Measurements from ENCODE around the gene EIF4EBP2.

The EIF4EBP2 gene

GRCh38 chr10:70379581-70380176, 24.3 kb upstream of the EIF4EBP2 start:
- DNase-seq, result no peak

- peak; percentile 47 for DNase-seq
Measured at GRCh38 chr10:70380350-70381135, 23.4 kb upstream of the EIF4EBP2 start.

GRCh38 chr10:70381471-70382421, 22.2 kb upstream of the EIF4EBP2 start:
- peak; percentile 90 for DNase-seq

- no peak for DNase-seq
Measured at GRCh38 chr10:70391654-70392053, 12.3 kb upstream of the EIF4EBP2 start.

- DNase-seq, result no peak
Measured at GRCh38 chr10:70396140-70396539, 7.8 kb upstream of the EIF4EBP2 start.

- DNase-seq, result no peak
Measured at GRCh38 chr10:70399177-70399576, 4.8 kb upstream of the EIF4EBP2 start.

- DNase-seq, result no peak
Measured at GRCh38 chr10:70403483-70404035, 386 bp upstream of the EIF4EBP2 start.

- no peak for DNase-seq
Measured at GRCh38 chr10:70404787-70405036, 767 bp downstream of the EIF4EBP2 start.

GRCh38 chr10:70405037-70405824, 1.3 kb downstream of the EIF4EBP2 start:
- no peak for DNase-seq

- DNase-seq, result no peak
Measured at GRCh38 chr10:70409772-70410171, 5.8 kb downstream of the EIF4EBP2 start.

- no peak for DNase-seq
Measured at GRCh38 chr10:70410608-70411007, 6.7 kb downstream of the EIF4EBP2 start.

GRCh38 chr10:70412356-70412755, 8.4 kb downstream of the EIF4EBP2 start:
- no peak for DNase-seq

- DNase-seq, result no peak
Measured at GRCh38 chr10:70417568-70417967, 13.6 kb downstream of the EIF4EBP2 start.

GRCh38 chr10:70418229-70418628, 14.3 kb downstream of the EIF4EBP2 start:
- no peak for DNase-seq

GRCh38 chr10:70418713-70419112, 14.8 kb downstream of the EIF4EBP2 start:
- DNase-seq, result no peak

- no peak for DNase-seq
Measured at GRCh38 chr10:70424320-70424719, 20.4 kb downstream of the EIF4EBP2 start.

- DNase-seq, result no peak
Measured at GRCh38 chr10:70425096-70425495, 21.2 kb downstream of the EIF4EBP2 start.

GRCh38 chr10:70426823-70427222, 22.9 kb downstream of the EIF4EBP2 start:
- DNase-seq, result no peak

GRCh38 chr10:70430493-70431445, 26.8 kb downstream of the EIF4EBP2 start:
- DNase-seq, result no peak

- no peak for DNase-seq
Measured at GRCh38 chr10:70432101-70432500, 28.2 kb downstream of the EIF4EBP2 start.

GRCh38 chr10:70432561-70433263, 28.8 kb downstream of the EIF4EBP2 start:
- DNase-seq, result no peak

Measured in NCI-H2171 treated with DMSO at 0.1 percent for 48 hours (cell line).